WI38 (cell line): ENCODE data around the gene STRA8.

ENCODE experiments used
- H3K4me3 ChIP-seq: 2 replicates; pipeline ENCODE4 v1.5.1; 2011; ENCODE audit warnings: low read depth, mild to moderate bottlenecking, control low read depth, low read length
- CTCF ChIP-seq: IDR thresholded peaks from 2 replicates; pipeline ENCODE4 v1.5.1; 2012; ENCODE audit warnings: low read depth, mild to moderate bottlenecking, control low read depth, low read length

STRA8 gene

GRCh38 chr7:135291809-135292253 lies 58.2 kb downstream of the STRA8 start:
- TF ChIP-seq CTCF, result no peak
- no peak overlapping the region for H3K4me3 ChIP-seq

- H3K4me3 ChIP-seq, result no peak overlapping the region
- TF ChIP-seq CTCF, result no peak
Observed at GRCh38 chr7:135299235-135299634, 65.6 kb downstream of the STRA8 start.

- TF ChIP-seq CTCF, result no peak
- no peak overlapping the region for H3K4me3 ChIP-seq
Observed at GRCh38 chr7:135300913-135301765, 67.5 kb downstream of the STRA8 start.
